Bronchial epithelial cell (primary cell): ENCODE measurements around the gene DPP6. TPM values are rescaled to one million over a fixed set of nuclear protein-coding genes. Genes with fewer than 3 reads are reported as not detected.

Experiments used
- DNase-seq: peaks from one replicate; pipeline ENCODE4 v3.0.0-alpha.2; 2010; ENCODE audit warnings: low read depth
- FAIRE-seq: peaks from 2 replicates; lab custom pipeline; 2011; peaks lifted over from hg19 to GRCh38; lab: Jason Lieb, UNC
- H3K27me3 ChIP-seq: 2 replicates; pipeline ENCODE4 v1.5.1; 2011; ENCODE audit warnings: low read length; ENCODE audit not compliant: control insufficient read depth, insufficient read depth
- H3K36me3 ChIP-seq: 2 replicates; pipeline ENCODE4 v1.5.1; 2011; ENCODE audit warnings: low read length; ENCODE audit not compliant: control insufficient read depth, insufficient read depth
- H3K4me3 ChIP-seq: 2 replicates; pipeline ENCODE4 v1.5.1; 2011; ENCODE audit warnings: mild to moderate bottlenecking, low read depth, low read length, control low read depth
- total RNA-seq: library from RNA; depleted of rRNA; stranded (reverse); fragments of >200 nt; gene quantifications from 2 replicates; pipeline ENCODE4 v1.2.1, GENCODE V29; 2014
- TF ChIP-seq, protein P1 (sequence below): IDR thresholded peaks from 2 replicates; pipeline ENCODE4 v1.5.1; 2011; ENCODE audit warnings: mild to moderate bottlenecking, moderate library complexity, low read length, control low read depth, inconsistent platforms; ENCODE audit not compliant: insufficient read depth, severe bottlenecking

Gene DPP6
- total RNA-seq, 1 donor from 2014 or later: not detected

GRCh38 chr7:154431045-154431444 is 378.8 kb downstream of the DPP6 start:
- TF ChIP-seq, protein P1, sequence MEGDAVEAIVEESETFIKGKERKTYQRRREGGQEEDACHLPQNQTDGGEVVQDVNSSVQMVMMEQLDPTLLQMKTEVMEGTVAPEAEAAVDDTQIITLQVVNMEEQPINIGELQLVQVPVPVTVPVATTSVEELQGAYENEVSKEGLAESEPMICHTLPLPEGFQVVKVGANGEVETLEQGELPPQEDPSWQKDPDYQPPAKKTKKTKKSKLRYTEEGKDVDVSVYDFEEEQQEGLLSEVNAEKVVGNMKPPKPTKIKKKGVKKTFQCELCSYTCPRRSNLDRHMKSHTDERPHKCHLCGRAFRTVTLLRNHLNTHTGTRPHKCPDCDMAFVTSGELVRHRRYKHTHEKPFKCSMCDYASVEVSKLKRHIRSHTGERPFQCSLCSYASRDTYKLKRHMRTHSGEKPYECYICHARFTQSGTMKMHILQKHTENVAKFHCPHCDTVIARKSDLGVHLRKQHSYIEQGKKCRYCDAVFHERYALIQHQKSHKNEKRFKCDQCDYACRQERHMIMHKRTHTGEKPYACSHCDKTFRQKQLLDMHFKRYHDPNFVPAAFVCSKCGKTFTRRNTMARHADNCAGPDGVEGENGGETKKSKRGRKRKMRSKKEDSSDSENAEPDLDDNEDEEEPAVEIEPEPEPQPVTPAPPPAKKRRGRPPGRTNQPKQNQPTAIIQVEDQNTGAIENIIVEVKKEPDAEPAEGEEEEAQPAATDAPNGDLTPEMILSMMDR: no peak
- Histone ChIP-seq H3K4me3 (no peak overlapping the region), H3K36me3 (no peaks in the 10 kb centered on the region), H3K27me3 (no peaks in the 10 kb centered on the region)
- DNase-seq: no peak
- no peak for FAIRE-seq

DNA sequence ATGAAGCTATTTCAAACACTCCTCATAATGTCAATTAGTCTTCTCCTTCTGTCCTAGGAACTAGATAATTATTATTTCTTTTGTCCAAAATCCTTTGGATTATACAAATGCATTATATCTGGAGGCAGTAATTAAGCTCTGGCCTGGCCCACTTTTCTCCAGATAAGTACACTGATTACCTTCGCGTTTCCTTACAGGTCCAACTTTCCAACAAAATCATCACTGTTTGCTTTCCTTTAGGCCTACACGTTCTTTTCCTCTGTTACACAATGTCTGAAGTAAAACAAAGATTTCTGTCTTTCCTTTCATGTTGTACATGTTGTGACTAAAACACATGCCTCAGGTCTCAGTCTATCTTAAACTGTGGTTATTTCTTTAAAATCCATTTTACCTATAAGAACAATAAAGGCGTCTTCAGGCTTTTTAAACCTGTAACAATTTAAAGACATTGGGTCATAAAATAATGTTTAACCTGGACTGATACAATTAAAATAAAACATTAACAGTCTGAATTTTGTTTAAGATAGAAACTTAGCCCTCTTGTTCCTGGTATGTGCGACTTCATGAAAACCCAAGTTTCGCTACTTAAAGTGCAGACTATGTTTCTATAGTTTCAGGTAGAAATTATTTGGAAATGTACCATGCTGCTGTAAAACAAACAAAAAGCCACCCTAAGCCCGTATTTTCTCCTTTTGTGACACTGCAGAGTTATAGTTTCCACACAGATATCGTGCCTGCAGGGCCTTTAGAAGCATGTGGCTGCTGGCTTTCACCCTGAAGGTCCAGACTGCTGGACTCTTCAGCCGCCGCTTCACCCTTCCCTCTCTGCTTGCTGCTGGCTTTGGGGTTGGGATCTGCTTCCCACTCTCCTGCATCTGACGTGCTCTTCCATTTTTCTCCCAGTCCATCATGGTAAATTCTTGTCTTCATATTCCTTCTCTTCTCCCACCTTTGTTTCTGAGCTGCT is 381.7 kb downstream of the DPP6 start:
- Histone ChIP-seq H3K36me3 (no peaks in the 10 kb centered on the region), H3K4me3 (no peak overlapping the region), H3K27me3 (no peaks in the 10 kb centered on the region)
- no peak for FAIRE-seq
- no peak for DNase-seq
- TF ChIP-seq, protein P1: no peak

- Histone ChIP-seq H3K4me3 (no peak overlapping the region), H3K36me3 (no peaks in the 10 kb centered on the region), H3K27me3 (no peaks in the 10 kb centered on the region)
- DNase-seq (no peak), FAIRE-seq (no peak)
- TF ChIP-seq, protein P1: no peak
Observed at GRCh38 chr7:154436560-154436959, 384.4 kb downstream of the DPP6 start.

GRCh38 chr7:154437234-154437633 is 385.0 kb downstream of the DPP6 start:
- Histone ChIP-seq H3K4me3 (no peak overlapping the region), H3K27me3 (no peaks in the 10 kb centered on the region), H3K36me3 (no peaks in the 10 kb centered on the region)
- DNase-seq: no peak
- TF ChIP-seq, protein P1: no peak
- FAIRE-seq: no peak

- Histone ChIP-seq H3K4me3 (no peak overlapping the region), H3K27me3 (no peaks in the 10 kb centered on the region), H3K36me3 (no peaks in the 10 kb centered on the region)
- FAIRE-seq (no peak), DNase-seq (no peak)
- TF ChIP-seq, protein P1: no peak
Observed at GRCh38 chr7:154438571-154439367, 386.6 kb downstream of the DPP6 start.
